ENCODE data around the gene TTC16. TPM values are rescaled to one million over a fixed set of nuclear protein-coding genes. Genes with fewer than 3 reads are reported as not detected.

TTC16 gene
- total RNA-seq, 1 experiment from 2014 or later, result not detected

GRCh38 chr9:127761491-127761956, 45.6 kb downstream of the TTC16 start:
- Histone ChIP-seq H3T11ph (ENCODE audit: low read length) (no peak overlapping the region), H2BK12ac (ENCODE audit: insufficient read length, low read depth, low read length) (no peak overlapping the region), H3K79me1 (ENCODE audit: insufficient read depth, low read depth, low read length, poor library complexity, severe bottlenecking) (no peaks in the 10 kb centered on the region), H4K91ac (ENCODE audit: insufficient read length, low read depth, low read length) (no peak overlapping the region), H3K23ac (ENCODE audit: insufficient read length, low read depth, low read length) (no peak overlapping the region), H3K14ac (ENCODE audit: insufficient read depth, low read length) (no peak overlapping the region), H2BK20ac (ENCODE audit: low read depth, low read length, poor library complexity, severe bottlenecking) (no peak overlapping the region), H3K4me1 (ENCODE audit: insufficient read depth, low read length) (peaks cover 7% of the 10 kb centered on the region; the same call in 1 of the 2 replicates), H3K9me3 (ENCODE audit: control insufficient read depth, low read depth, low read length) (no peaks in the 10 kb centered on the region), H3K79me2 (ENCODE audit: insufficient read depth, low read length) (no peaks in the 10 kb centered on the region), H3K9ac (ENCODE audit: extremely low read depth, insufficient read length, low read length) (no peak overlapping the region), H3K23me2 (ENCODE audit: insufficient read length, low read depth, low read length, poor library complexity, severe bottlenecking) (no peaks in the 10 kb centered on the region), H3K27ac (ENCODE audit: insufficient read length, low read depth, low read length) (no peak overlapping the region), H2BK120ac (ENCODE audit: low read depth, low read length, poor library complexity, severe bottlenecking) (no peak overlapping the region), H3K27me3 (ENCODE audit: insufficient read depth, low read length) (no peaks in the 10 kb centered on the region), H2AK5ac (ENCODE audit: insufficient read length, low read length) (no peak overlapping the region), H2BK15ac (ENCODE audit: low read depth, low read length) (no peak overlapping the region), H3K18ac (ENCODE audit: insufficient read length, low read depth, low read length) (no peak overlapping the region), H4K20me1 (ENCODE audit: control insufficient read depth, insufficient read depth, insufficient read length) (no peaks in the 10 kb centered on the region), H3K4me2 (ENCODE audit: insufficient read depth, insufficient read length, low read length) (no peak overlapping the region), H2BK5ac (ENCODE audit: insufficient read length, low read length) (no peak overlapping the region), H4K5ac (ENCODE audit: insufficient read length, low read depth, low read length) (no peak overlapping the region), H4K8ac (replicated peaks; ENCODE audit: insufficient read length, low read depth, low read length) (no peak overlapping the region), H3K4ac (ENCODE audit: low read depth, low read length) (no peak overlapping the region), H2AFZ (ENCODE audit: low read length) (no peak overlapping the region), H3K56ac (ENCODE audit: insufficient read length, low read depth, low read length) (no peak overlapping the region)
- TF ChIP-seq CTCF (conservative IDR thresholded peaks at IDR 0.05), result no peak
- Mint-ChIP-seq H3K27me3 (ENCODE audit: low read depth) (peaks cover 19% of the 10 kb centered on the region), H3K9me3 (no peaks in the 10 kb centered on the region; a peak in 1 of 5 replicates), H3K27ac (peak overlapping the region in 1 of 3 experiments; percentile 59; a peak in 1 of 7 replicates), H3K4me3 (peak overlapping the region in 1 of 2 experiments; percentile 11; a peak in 1 of 5 replicates), H3K4me1 (peaks cover 28 to 37% of the 10 kb centered on the region in 2 experiments), H3K36me3 (ENCODE audit: insufficient read depth in 1 of 3, low read depth in 3 of 3) (no peaks in the 10 kb centered on the region)
- WGBS (ENCODE audit: extremely low coverage, insufficient read length, low lambda C conversion rate), result no CpG with 5 or more reads among the region's 5 CpGs
- DNase-seq, result no peak
